Spleen (tissue), 11 donors: ENCODE measurements around the gene ST3GAL6. TPM values are rescaled to one million over a fixed set of nuclear protein-coding genes. Genes with fewer than 3 reads are reported as not detected.

Experiments used
- DNase-seq: peaks from one replicate; pipeline ENCODE4 v3.0.0-alpha.2; 2020
- H3K27ac ChIP-seq, 8 donors: fragments of 200-600 bp; sonication (generic) in 7 of 8; 1 replicate in 4 of 8; 2 replicates in 4 of 8; pipeline versions ENCODE4 v1.5.0 to v1.8.0; 2016 to 2021; ENCODE audit warnings: inconsistent platforms in 4 of 8, mild to moderate bottlenecking in 4 of 8, moderate library complexity in 1 of 8
- H3K27me3 ChIP-seq, 7 donors: fragments of 200-600 bp; sonication (generic) in 6 of 7; replicated peaks in 1 of 7; 1 replicate in 4 of 7; 2 replicates in 3 of 7; pipeline versions ENCODE4 v1.5.0 to v1.8.0; 2016 to 2021; ENCODE audit warnings: inconsistent platforms in 3 of 7, mild to moderate bottlenecking in 1 of 7
- H3K36me3 ChIP-seq, 6 donors: fragments of 200-600 bp; sonication (generic) in 5 of 6; 1 replicate in 4 of 6; 2 replicates in 2 of 6; pipeline versions ENCODE4 v1.5.0 to v1.8.0; 2016 to 2021; ENCODE audit warnings: inconsistent platforms in 2 of 6
- H3K4me1 ChIP-seq, 6 donors: fragments of 200-600 bp; sonication (generic) in 5 of 6; 1 replicate in 3 of 6; 2 replicates in 3 of 6; pipeline versions ENCODE4 v1.5.0 to v1.8.0; 2016 to 2021; ENCODE audit warnings: inconsistent platforms in 3 of 6
- H3K4me3 ChIP-seq, 8 donors: fragments of 200-600 bp; sonication (generic) in 7 of 8; 1 replicate in 4 of 8; 2 replicates in 4 of 8; pipeline versions ENCODE4 v1.5.0 to v1.8.0; 2016 to 2021; ENCODE audit warnings: inconsistent platforms in 4 of 8, mild to moderate bottlenecking in 4 of 8, moderate library complexity in 2 of 8
- H3K9me3 ChIP-seq, 8 donors: fragments of 200-600 bp; sonication (generic) in 7 of 8; 1 replicate in 4 of 8; 2 replicates in 4 of 8; pipeline versions ENCODE4 v1.5.0 to v1.8.0; 2016 to 2021; ENCODE audit warnings: inconsistent platforms in 4 of 8
- POLR2A ChIP-seq, 3 donors: fragments of 450-650 bp; IDR thresholded peaks; one replicate each; pipeline ENCODE4 v1.5.1; 2017; ENCODE audit warnings: antibody characterized with exemption in 3 of 3, mild to moderate bottlenecking in 1 of 3
- POLR2AphosphoS5 ChIP-seq, 3 donors: sonication (generic); formaldehyde crosslinking; IDR thresholded peaks; one replicate each; pipeline ENCODE4 v1.5.1; 2017; ENCODE audit warnings: antibody characterized with exemption in 3 of 3
- WGBS, 5 donors: extraction: QIAGEN DNeasy Blood & Tissue Kit in 3 of 5; methylation state at CpG; one replicate each; pipeline versions ENCODE4 v1.1.5 to v1.1.7; 2013 to 2018; 5-methylcytosine and 5-hydroxymethylcytosine counted together
- intact Hi-C: fragments of 100-400 bp; cut with DNase I; formaldehyde crosslinking; loops from one replicate; pipeline ENCODE4 v1.15.0; 2023; ENCODE audit warnings: low total_unique reads
- polyA plus RNA-seq, 3 donors: library from polyadenylated mRNA; stranded (reverse); fragments of 200-250 nt; gene quantifications; one replicate each; pipeline ENCODE4 v1.2.1, GENCODE V29; 2013
- total RNA-seq, 7 donors: library from RNA; depleted of rRNA in 3 of 7; stranded (reverse); fragments of >200 nt in 3 of 7; fragmentation: NEBNext Ultra II Directional in 4 of 7; extraction: Animal tissue kit (Norgen Biotek cat#: 25700) in 4 of 7; gene quantifications; one replicate each; pipeline versions ENCODE4 v1.1.0 to v1.2.1, GENCODE V29; 2016 to 2021
- TF ChIP-seq, protein P1 (sequence below), 11 experiments: fragments of 200-600 bp in 7 of 11; fragments of 450-650 bp in 4 of 11; sonication (generic) in 4 of 11; IDR thresholded peaks in 8 of 11; conservative IDR thresholded peaks in 3 of 11; 1 replicate in 7 of 11; 2 replicates in 4 of 11; pipeline versions ENCODE4 v1.4.0 to v1.8.0; 2016 to 2021; ENCODE audit warnings: antibody characterized with exemption in 11 of 11, inconsistent platforms in 4 of 11, mild to moderate bottlenecking in 1 of 11
- donor health status: healthy with polysubstance abuse.
- donor health status: DM: no; HTN: no; CAD: no; lungs with moderate emphysema.
- donor health status: DM: no; HTN: no; CAD: no.
- donor health status: Bipolar disorder and iron deficiency.
- donor health status: healthy.
- donor health status: DM: no; HTN: no; CAD: no.
- donor health status: DM: yes; HTN: yes; CAD: no.

ST3GAL6 gene
- total and polyA plus RNA-seq, 10 donors: 2.5 to 16.8 (median 9.4) TPM

DNA sequence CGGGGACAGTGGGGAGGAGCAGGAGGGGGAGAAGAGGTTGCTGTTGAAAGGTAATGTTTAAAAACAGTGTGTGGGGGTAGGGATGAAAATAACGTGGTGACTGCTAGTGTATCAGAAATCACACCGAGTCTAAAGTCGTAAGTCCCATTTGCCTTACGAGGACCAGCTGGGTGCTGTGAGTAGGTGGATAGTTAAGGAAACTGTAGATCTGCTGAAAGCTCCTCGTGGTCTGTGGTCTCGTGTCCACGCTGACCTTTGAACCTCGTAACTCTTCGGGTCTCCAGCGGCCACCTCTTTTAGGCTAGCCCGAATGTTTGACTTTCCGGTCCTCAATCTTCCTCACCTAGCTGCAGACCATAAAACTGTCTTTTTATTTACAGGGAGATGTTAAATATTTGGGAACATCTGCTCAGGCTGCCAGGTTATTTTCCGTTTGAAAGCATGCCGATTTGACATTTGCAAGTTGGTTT lies 29.3 kb upstream of the ST3GAL6 start:
- H3K27ac ChIP-seq: no peak overlapping the region
- intact Hi-C loops: no loop called here
- 2 to 5% (median 4%) methylated on average over 15 of the region's 15 CpGs for WGBS, 5 donors
- peaks cover 0 to 62% (median 23%) of the 10 kb centered on the region in 7 donors for H3K27me3 ChIP-seq
- peak overlapping the region in 7 of 8 donors; percentile 41 to 76 (median 60) for H3K4me3 ChIP-seq
- DNase-seq: no peak
- no peaks in the 10 kb centered on the region for H3K9me3 ChIP-seq
- peaks cover 9 to 33% (median 26%) of the 10 kb centered on the region in 6 donors for H3K4me1 ChIP-seq
- TF ChIP-seq, protein P1, sequence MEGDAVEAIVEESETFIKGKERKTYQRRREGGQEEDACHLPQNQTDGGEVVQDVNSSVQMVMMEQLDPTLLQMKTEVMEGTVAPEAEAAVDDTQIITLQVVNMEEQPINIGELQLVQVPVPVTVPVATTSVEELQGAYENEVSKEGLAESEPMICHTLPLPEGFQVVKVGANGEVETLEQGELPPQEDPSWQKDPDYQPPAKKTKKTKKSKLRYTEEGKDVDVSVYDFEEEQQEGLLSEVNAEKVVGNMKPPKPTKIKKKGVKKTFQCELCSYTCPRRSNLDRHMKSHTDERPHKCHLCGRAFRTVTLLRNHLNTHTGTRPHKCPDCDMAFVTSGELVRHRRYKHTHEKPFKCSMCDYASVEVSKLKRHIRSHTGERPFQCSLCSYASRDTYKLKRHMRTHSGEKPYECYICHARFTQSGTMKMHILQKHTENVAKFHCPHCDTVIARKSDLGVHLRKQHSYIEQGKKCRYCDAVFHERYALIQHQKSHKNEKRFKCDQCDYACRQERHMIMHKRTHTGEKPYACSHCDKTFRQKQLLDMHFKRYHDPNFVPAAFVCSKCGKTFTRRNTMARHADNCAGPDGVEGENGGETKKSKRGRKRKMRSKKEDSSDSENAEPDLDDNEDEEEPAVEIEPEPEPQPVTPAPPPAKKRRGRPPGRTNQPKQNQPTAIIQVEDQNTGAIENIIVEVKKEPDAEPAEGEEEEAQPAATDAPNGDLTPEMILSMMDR (IDR thresholded peaks at IDR 0.05 in 8 of 11, conservative IDR thresholded peaks at IDR 0.05 in 3 of 11): no peak
- TF ChIP-seq POLR2A (IDR thresholded peaks at IDR 0.05) (no peak), POLR2AphosphoS5 (IDR thresholded peaks at IDR 0.05) (no peak)
- no peaks in the 10 kb centered on the region for H3K36me3 ChIP-seq

DNA sequence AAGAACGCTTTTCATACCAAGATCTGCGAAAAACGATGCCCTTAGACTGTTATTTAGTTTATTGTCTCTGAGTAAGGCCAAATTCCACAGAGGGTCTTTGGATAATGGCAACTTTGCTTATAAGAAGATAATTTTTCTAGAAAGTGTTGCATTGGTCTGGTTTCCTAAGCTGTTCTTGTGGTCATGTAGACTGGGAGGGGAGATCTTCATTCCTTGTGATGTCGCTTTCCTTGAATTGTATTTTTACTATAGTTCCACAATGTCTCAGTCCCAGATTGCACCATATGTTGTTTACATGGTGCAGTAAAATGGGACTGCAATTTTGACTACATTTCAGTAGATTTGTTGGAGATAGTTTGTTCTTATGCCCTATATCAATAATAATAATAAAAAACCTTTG lies 28.8 kb upstream of the ST3GAL6 start:
- Histone ChIP-seq H3K9me3 (no peaks in the 10 kb centered on the region), H3K27me3 (peaks cover 0 to 58% (median 23%) of the 10 kb centered on the region in 7 donors), H3K27ac (no peak overlapping the region), H3K36me3 (no peaks in the 10 kb centered on the region), H3K4me1 (peaks cover 9 to 33% (median 26%) of the 10 kb centered on the region in 6 donors), H3K4me3 (peak overlapping the region in 3 of 8 donors; percentile 60 to 76 (median 66))
- WGBS, 5 donors: 30 to 36% (median 32%) methylated on average over 4 of the region's 4 CpGs
- intact Hi-C loops: no loop called here
- DNase-seq: no peak
- TF ChIP-seq POLR2A (IDR thresholded peaks at IDR 0.05) (no peak), POLR2AphosphoS5 (IDR thresholded peaks at IDR 0.05) (no peak)
- TF ChIP-seq, protein P1 (IDR thresholded peaks at IDR 0.05 in 8 of 11, conservative IDR thresholded peaks at IDR 0.05 in 3 of 11): no peak

DNA sequence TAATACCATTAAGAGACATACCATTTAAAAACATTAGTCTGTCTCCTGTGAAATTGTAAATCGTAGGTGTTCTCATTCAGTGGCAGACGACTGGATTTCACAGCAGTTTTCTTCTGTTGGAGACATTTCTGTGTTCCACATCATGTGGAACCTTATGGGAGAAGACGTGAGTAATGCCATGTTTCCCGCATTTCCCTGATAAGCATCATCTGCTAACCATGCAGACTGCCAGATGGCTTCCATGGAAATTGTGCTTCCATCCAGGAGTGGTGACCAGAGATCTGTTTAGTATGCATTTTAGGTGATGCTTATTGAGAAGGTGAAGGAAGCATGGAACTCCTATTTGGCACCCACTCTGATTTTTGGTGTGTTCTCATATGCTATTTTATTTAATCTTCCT lies 28.4 kb upstream of the ST3GAL6 start:
- Histone ChIP-seq H3K27me3 (peaks cover 0 to 54% (median 23%) of the 10 kb centered on the region in 7 donors), H3K36me3 (no peaks in the 10 kb centered on the region), H3K9me3 (no peaks in the 10 kb centered on the region), H3K27ac (no peak overlapping the region), H3K4me3 (no peak overlapping the region), H3K4me1 (peaks cover 9 to 33% (median 26%) of the 10 kb centered on the region in 6 donors)
- no peak for DNase-seq
- 86 to 91% (median 90%) methylated on average over 4 of the region's 4 CpGs for WGBS, 5 donors
- TF ChIP-seq, protein P1 (IDR thresholded peaks at IDR 0.05 in 8 of 11, conservative IDR thresholded peaks at IDR 0.05 in 3 of 11): no peak
- no peak for TF ChIP-seq POLR2AphosphoS5 (IDR thresholded peaks at IDR 0.05)
- TF ChIP-seq POLR2A (IDR thresholded peaks at IDR 0.05): no peak
- intact Hi-C loops: no loop called here

DNA sequence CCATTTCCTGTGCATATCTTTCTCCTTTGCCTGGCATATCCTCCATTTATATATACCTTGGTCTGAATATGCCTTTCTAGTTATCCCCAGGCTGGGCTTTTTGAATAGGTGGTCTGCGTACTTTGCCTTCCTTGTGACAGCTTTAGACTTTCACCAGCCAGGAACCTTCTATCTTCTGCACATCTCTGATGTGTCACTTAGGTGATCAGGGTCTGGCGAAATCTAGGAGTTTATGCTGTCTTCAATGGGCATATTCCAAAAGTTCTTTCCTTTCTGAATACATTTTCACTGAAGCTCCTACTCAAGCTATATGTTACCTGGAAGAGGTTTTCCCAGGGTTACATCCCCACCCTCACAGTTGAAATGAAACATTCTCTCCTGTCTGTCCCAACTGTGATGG lies 27.8 kb upstream of the ST3GAL6 start:
- intact Hi-C loops: no loop called here
- 90 to 99% (median 93%) methylated on average over 2 of the region's 2 CpGs for WGBS, 5 donors
- H3K27ac ChIP-seq: no peak overlapping the region

More for the DNA sequence above, 27.8 kb upstream of the ST3GAL6 start:
- no peak for TF ChIP-seq POLR2A (IDR thresholded peaks at IDR 0.05)
- no peak for TF ChIP-seq POLR2AphosphoS5 (IDR thresholded peaks at IDR 0.05)
- TF ChIP-seq, protein P1 (IDR thresholded peaks at IDR 0.05 in 8 of 11, conservative IDR thresholded peaks at IDR 0.05 in 3 of 11): no peak
- no peaks in the 10 kb centered on the region for H3K36me3 ChIP-seq
- H3K4me3 ChIP-seq: no peak overlapping the region
- DNase-seq: no peak
- no peaks in the 10 kb centered on the region for H3K9me3 ChIP-seq
- H3K27me3 ChIP-seq: peaks cover 0 to 52% (median 20%) of the 10 kb centered on the region in 7 donors
- peaks cover 9 to 33% (median 26%) of the 10 kb centered on the region in 6 donors for H3K4me1 ChIP-seq
